Measurements from ENCODE around the gene PIK3C2A. TPM values are rescaled to one million over a fixed set of nuclear protein-coding genes. Genes with fewer than 3 reads are reported as not detected.
A peak's percentile ranks its signal among the peaks of the same experiment; 100 is the strongest.

The PIK3C2A gene
- total and polyA plus RNA-seq, 7 donors, result 6.0 to 72.6 (median 52.9) TPM

- H3K4me1 ChIP-seq, result peaks cover 0 to 31% (median 18%) of the 10 kb centered on the region in 4 donors
- intact Hi-C loops (cut with DNase I), result no loop called here
- TF ChIP-seq POLR2AphosphoS5 (IDR thresholded peaks at IDR 0.05) (no peak), POLR2A (IDR thresholded peaks at IDR 0.05) (no peak), EP300 (IDR thresholded peaks at IDR 0.05) (no peak)
- TF ChIP-seq, protein P1, sequence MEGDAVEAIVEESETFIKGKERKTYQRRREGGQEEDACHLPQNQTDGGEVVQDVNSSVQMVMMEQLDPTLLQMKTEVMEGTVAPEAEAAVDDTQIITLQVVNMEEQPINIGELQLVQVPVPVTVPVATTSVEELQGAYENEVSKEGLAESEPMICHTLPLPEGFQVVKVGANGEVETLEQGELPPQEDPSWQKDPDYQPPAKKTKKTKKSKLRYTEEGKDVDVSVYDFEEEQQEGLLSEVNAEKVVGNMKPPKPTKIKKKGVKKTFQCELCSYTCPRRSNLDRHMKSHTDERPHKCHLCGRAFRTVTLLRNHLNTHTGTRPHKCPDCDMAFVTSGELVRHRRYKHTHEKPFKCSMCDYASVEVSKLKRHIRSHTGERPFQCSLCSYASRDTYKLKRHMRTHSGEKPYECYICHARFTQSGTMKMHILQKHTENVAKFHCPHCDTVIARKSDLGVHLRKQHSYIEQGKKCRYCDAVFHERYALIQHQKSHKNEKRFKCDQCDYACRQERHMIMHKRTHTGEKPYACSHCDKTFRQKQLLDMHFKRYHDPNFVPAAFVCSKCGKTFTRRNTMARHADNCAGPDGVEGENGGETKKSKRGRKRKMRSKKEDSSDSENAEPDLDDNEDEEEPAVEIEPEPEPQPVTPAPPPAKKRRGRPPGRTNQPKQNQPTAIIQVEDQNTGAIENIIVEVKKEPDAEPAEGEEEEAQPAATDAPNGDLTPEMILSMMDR (IDR thresholded peaks at IDR 0.05), result no peak
- H3K9me3 ChIP-seq, result no peaks in the 10 kb centered on the region
- WGBS, 2 donors, result 77 to 94% methylated on average over 2 of the region's 2 CpGs
- H3K27ac ChIP-seq, result no peak overlapping the region
- DNase-seq, result no peak
- no peaks in the 10 kb centered on the region for H3K27me3 ChIP-seq
- no peak overlapping the region for H3K4me3 ChIP-seq
- peaks cover 0 to 9% (median 0%) of the 10 kb centered on the region in 4 donors for H3K36me3 ChIP-seq
These were observed 44.0 kb downstream of the PIK3C2A start for GRCh38 chr11:17163736-17164135.

- 97 to 98% methylated on average over 5 of the region's 5 CpGs for WGBS, 2 donors
- intact Hi-C loops (cut with DNase I), result no loop called here
- no peaks in the 10 kb centered on the region for H3K9me3 ChIP-seq
- H3K27ac ChIP-seq, result no peak overlapping the region
- no peaks in the 10 kb centered on the region for H3K27me3 ChIP-seq
- no peak overlapping the region for H3K4me3 ChIP-seq
- no peak for DNase-seq
- peaks cover 0 to 31% (median 18%) of the 10 kb centered on the region in 4 donors for H3K4me1 ChIP-seq
- peaks cover 0 to 4% (median 0%) of the 10 kb centered on the region in 4 donors for H3K36me3 ChIP-seq
- no peak for TF ChIP-seq POLR2AphosphoS5 (IDR thresholded peaks at IDR 0.05)
- no peak for TF ChIP-seq POLR2A (IDR thresholded peaks at IDR 0.05)
- TF ChIP-seq EP300 (IDR thresholded peaks at IDR 0.05), result no peak
- TF ChIP-seq, protein P1 (IDR thresholded peaks at IDR 0.05), result no peak
These were observed 44.5 kb downstream of the PIK3C2A start for GRCh38 chr11:17163291-17163690.

DNA sequence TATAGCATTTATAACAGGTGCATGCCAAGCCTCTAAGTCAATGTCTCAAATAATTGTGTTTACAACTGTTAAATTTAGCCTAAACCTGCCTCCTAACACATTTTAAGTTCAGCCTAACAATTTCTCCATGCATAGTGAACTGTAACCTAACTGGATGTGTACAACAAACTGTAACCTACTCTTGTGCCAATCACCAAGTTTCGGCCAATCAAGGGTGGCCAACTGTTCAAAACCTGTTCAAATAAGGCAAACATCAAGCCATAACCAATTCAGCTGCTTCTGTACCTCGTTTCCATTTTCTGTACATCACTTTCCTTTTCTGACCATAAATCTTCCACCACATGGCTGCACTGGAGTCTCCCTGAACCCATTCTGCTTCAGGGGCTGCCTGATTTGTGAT, 45.4 kb downstream of the PIK3C2A start:
- peaks cover 0 to 31% (median 18%) of the 10 kb centered on the region in 4 donors for H3K4me1 ChIP-seq
- H3K27me3 ChIP-seq, result no peaks in the 10 kb centered on the region
- no peak for DNase-seq
- 65 to 67% methylated on average over 2 of the region's 2 CpGs for WGBS, 2 donors
- intact Hi-C loops (cut with DNase I), result no loop called here
- H3K36me3 ChIP-seq, result no peaks in the 10 kb centered on the region
- no peaks in the 10 kb centered on the region for H3K9me3 ChIP-seq
- H3K4me3 ChIP-seq, result no peak overlapping the region
- TF ChIP-seq POLR2AphosphoS5 (IDR thresholded peaks at IDR 0.05) (no peak), EP300 (IDR thresholded peaks at IDR 0.05) (no peak), POLR2A (IDR thresholded peaks at IDR 0.05) (no peak)
- TF ChIP-seq, protein P1 (IDR thresholded peaks at IDR 0.05), result no peak
- H3K27ac ChIP-seq, result peak overlapping the region in 2 of 4 donors; percentile 16 to 25

GRCh38 chr11:17161515-17161914, 46.3 kb downstream of the PIK3C2A start:
- Histone ChIP-seq H3K27ac (peak overlapping the region in 3 of 4 donors; percentile 16 to 37 (median 25)), H3K4me3 (no peak overlapping the region), H3K27me3 (no peaks in the 10 kb centered on the region), H3K9me3 (no peaks in the 10 kb centered on the region), H3K36me3 (no peaks in the 10 kb centered on the region), H3K4me1 (peaks cover 0 to 31% (median 18%) of the 10 kb centered on the region in 4 donors)
- 83 to 98% methylated on average over 1 of the region's 1 CpG for WGBS, 2 donors
- TF ChIP-seq EP300 (IDR thresholded peaks at IDR 0.05) (no peak), POLR2AphosphoS5 (IDR thresholded peaks at IDR 0.05) (no peak), POLR2A (IDR thresholded peaks at IDR 0.05) (no peak)
- TF ChIP-seq, protein P1 (IDR thresholded peaks at IDR 0.05), result no peak
- intact Hi-C loops (cut with DNase I), result no loop called here
- no peak for DNase-seq

DNA sequence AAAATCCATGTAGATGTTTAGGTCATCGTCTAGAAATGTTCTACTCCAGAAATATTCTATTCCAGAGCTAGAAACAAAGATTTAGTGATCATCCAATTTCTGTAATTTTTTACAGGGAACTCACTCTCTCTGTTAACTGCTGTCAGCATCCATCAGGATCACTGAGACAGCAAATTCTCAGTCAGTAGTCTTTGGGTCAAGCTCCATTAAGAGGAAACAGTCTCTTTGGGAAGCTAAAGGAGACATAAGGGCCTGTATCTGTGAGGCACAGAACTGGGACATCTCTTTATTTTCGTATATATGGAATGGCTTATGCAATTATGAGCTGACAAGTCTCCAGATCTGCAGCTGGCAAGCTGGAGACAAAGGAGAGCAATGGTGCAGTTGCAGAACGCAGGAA, 48.3 kb downstream of the PIK3C2A start:
- intact Hi-C loops (cut with DNase I), result no loop called here
- Histone ChIP-seq H3K27ac (peak overlapping the region in 1 of 4 donors; percentile 30), H3K4me1 (peaks cover 0 to 25% (median 11%) of the 10 kb centered on the region in 4 donors), H3K27me3 (no peaks in the 10 kb centered on the region), H3K36me3 (no peaks in the 10 kb centered on the region), H3K4me3 (no peak overlapping the region), H3K9me3 (no peaks in the 10 kb centered on the region)
- 84 to 86% methylated on average over 3 of the region's 3 CpGs for WGBS, 2 donors
- TF ChIP-seq, protein P1 (IDR thresholded peaks at IDR 0.05), result no peak
- TF ChIP-seq EP300 (IDR thresholded peaks at IDR 0.05) (no peak), POLR2A (IDR thresholded peaks at IDR 0.05) (no peak), POLR2AphosphoS5 (IDR thresholded peaks at IDR 0.05) (no peak)
- no peak for DNase-seq

Measured in sigmoid colon (tissue), 7 donors.